SK-N-SH (cell line): ENCODE measurements around the gene SEMA3A. TPM values are rescaled to one million over a fixed set of nuclear protein-coding genes. Genes with fewer than 3 reads are reported as not detected.

ENCODE experiments used
- CTCF ChIA-PET: fragments of 300-600, 350-600 bp; formaldehyde crosslinking; extraction: SDS; loops from one replicate; lab custom pipeline; 2021; lab: Yijun Ruan, JAX
- POLR2A ChIA-PET: fragments of 350-600 bp; sonication (Branson Sonifier 250); formaldehyde crosslinking; extraction: SDS; loops from one replicate; lab custom pipeline; 2020; ENCODE audit warnings: antibody characterized with exemption, inconsistent platforms; lab: Yijun Ruan, JAX
- DNase-seq: peaks from one replicate; pipeline ENCODE4 v3.0.0; 2012
- H2AFZ ChIP-seq: fragments of 200-600 bp; sonication (generic); 2 replicates; pipeline ENCODE4 v1.8.1; 2016; ENCODE audit warnings: antibody characterized with exemption, mild to moderate bottlenecking, low read depth
- H3F3A ChIP-seq: fragments of 200-600 bp; sonication (generic); replicated peaks from 2 replicates; pipeline ENCODE3; 2016; ENCODE audit warnings: antibody characterized with exemption, mild to moderate bottlenecking; ENCODE audit not compliant: insufficient read depth
- H3K27ac ChIP-seq, 2 experiments: fragments of 200-500 bp in 1 of 2; fragments of 200-600 bp in 1 of 2; sonication (Bioruptor generic) in 1 of 2; sonication (generic), shearing (Covaris generic) in 1 of 2; 2 replicates each; pipeline versions ENCODE4 v1.5.1 to v1.6.1; 2014 to 2016; ENCODE audit warnings: low read depth in 2 of 2, inconsistent platforms in 1 of 2, low read length in 1 of 2, mild to moderate bottlenecking in 1 of 2, mixed read lengths in 1 of 2
- H3K27me3 ChIP-seq: fragments of 200-600 bp; sonication (generic), shearing (Covaris generic); 2 replicates; pipeline ENCODE4 v1.6.1; 2016; ENCODE audit warnings: mixed run types; ENCODE audit not compliant: insufficient read depth
- H3K36me3 ChIP-seq, 2 experiments: fragments of 200-500 bp in 1 of 2; fragments of 200-600 bp in 1 of 2; sonication (Bioruptor generic) in 1 of 2; sonication (generic) in 1 of 2; replicated peaks in 1 of 2; 2 replicates each; pipeline versions ENCODE3 to v1.5.1; 2014 to 2016; ENCODE audit warnings: low read length in 1 of 2, mild to moderate bottlenecking in 1 of 2; ENCODE audit not compliant: insufficient read depth in 2 of 2, control insufficient read depth in 1 of 2
- H3K4me1 ChIP-seq, 2 experiments: fragments of 200-500 bp in 1 of 2; fragments of 200-600 bp in 1 of 2; sonication (Bioruptor generic) in 1 of 2; sonication (generic), shearing (Covaris generic) in 1 of 2; 2 replicates each; pipeline versions ENCODE4 v1.5.1 to v1.6.1; 2014 to 2016; ENCODE audit warnings: low read depth in 1 of 2, low read length in 1 of 2, mixed run types in 1 of 2; ENCODE audit not compliant: insufficient read depth in 2 of 2, control insufficient read depth in 1 of 2
- H3K4me2 ChIP-seq: fragments of 200-600 bp; sonication (generic), shearing (Covaris generic); 2 replicates; pipeline ENCODE4 v1.6.1; 2017; ENCODE audit warnings: mixed run types
- H3K4me3 ChIP-seq, 2 experiments: fragments of 200-500 bp in 1 of 2; fragments of 200-600 bp in 1 of 2; sonication (Bioruptor generic) in 1 of 2; sonication (generic), shearing (Covaris generic) in 1 of 2; 2 replicates each; pipeline versions ENCODE4 v1.5.1 to v1.8.1; 2014 to 2016; ENCODE audit warnings: low read depth in 2 of 2, inconsistent platforms in 1 of 2, low read length in 1 of 2, mild to moderate bottlenecking in 1 of 2, mixed read lengths in 1 of 2, moderate library complexity in 1 of 2
- H3K79me2 ChIP-seq: fragments of 200-600 bp; sonication (generic); 2 replicates; pipeline ENCODE4 v1.8.1; 2017; ENCODE audit warnings: mild to moderate bottlenecking; ENCODE audit not compliant: insufficient read depth
- H3K9ac ChIP-seq: fragments of 200-600 bp; sonication (generic); 2 replicates; pipeline ENCODE4 v1.6.1; 2017; ENCODE audit warnings: mixed run types
- H3K9me2 ChIP-seq: fragments of 200-600 bp; sonication (generic); 2 replicates; pipeline ENCODE4 v1.6.1; 2017; ENCODE audit warnings: mixed run types
- H3K9me3 ChIP-seq: fragments of 200-600 bp; sonication (generic); 2 replicates; pipeline ENCODE4 v1.6.1; 2017; ENCODE audit warnings: mixed run types, mild to moderate bottlenecking, moderate library complexity
- H4K20me1 ChIP-seq: fragments of 200-600 bp; sonication (generic); 2 replicates; pipeline ENCODE4 v1.6.1; 2017; ENCODE audit warnings: mild to moderate bottlenecking, mixed run types; ENCODE audit not compliant: insufficient read depth
- ELF1 ChIP-seq: IDR thresholded peaks from 2 replicates; pipeline ENCODE4 v1.4.0; 2012
- FOSL2 ChIP-seq: IDR thresholded peaks from 2 replicates; pipeline ENCODE4 v1.4.0; 2012; ENCODE audit warnings: low read depth, mild to moderate bottlenecking, moderate library complexity, borderline replicate concordance
- FOXM1 ChIP-seq: IDR thresholded peaks from 2 replicates; pipeline ENCODE4 v1.4.0; 2012; ENCODE audit warnings: low read depth, mild to moderate bottlenecking
- JUND ChIP-seq: IDR thresholded peaks from 2 replicates; pipeline ENCODE4 v1.4.0; 2012
- MXI1 ChIP-seq: IDR thresholded peaks from 2 replicates; pipeline ENCODE4 v1.6.1; 2012; ENCODE audit warnings: mild to moderate bottlenecking, low read depth, low read length, improper control_type of control experiment
- POLR2AphosphoS5 ChIP-seq: IDR thresholded peaks from 2 replicates; pipeline ENCODE4 v1.6.1; 2012; ENCODE audit warnings: low read depth, low read length
- RAD21 ChIP-seq: IDR thresholded peaks from 2 replicates; pipeline ENCODE4 v1.6.1; 2012; ENCODE audit warnings: mild to moderate bottlenecking, low read length
- RXRA ChIP-seq: IDR thresholded peaks from 2 replicates; pipeline ENCODE4 v1.4.0; 2012; ENCODE audit warnings: low read depth, mild to moderate bottlenecking, borderline replicate concordance
- SMC3 ChIP-seq: IDR thresholded peaks from 2 replicates; pipeline ENCODE4 v1.6.1; 2012; ENCODE audit warnings: low read depth, low read length, improper control_type of control experiment
- TAF1 ChIP-seq: IDR thresholded peaks from 2 replicates; pipeline ENCODE4 v1.6.1; 2012; ENCODE audit warnings: low read depth, mild to moderate bottlenecking, low read length, moderate library complexity, borderline replicate concordance
- TCF12 ChIP-seq: IDR thresholded peaks from 2 replicates; pipeline ENCODE4 v1.4.0; 2012
- YY1 ChIP-seq: IDR thresholded peaks from 2 replicates; pipeline ENCODE4 v1.4.0; 2012; ENCODE audit warnings: low read depth, mild to moderate bottlenecking
- WGBS: methylation state at CpG from one replicate; pipeline ENCODE4 v1.1.6; 2017; ENCODE audit warnings: low lambda C conversion rate; 5-methylcytosine and 5-hydroxymethylcytosine counted together
- polyA plus RNA-seq, 3 experiments: library from polyadenylated mRNA; depleted of rRNA; stranded (reverse); fragments of >200 nt; gene quantifications; 2 replicates each; pipeline ENCODE4 v1.2.3, GENCODE V29; 2012
- TF ChIP-seq, protein P1 (sequence below): fragments of 150-350 bp; IDR thresholded peaks from 2 replicates; pipeline ENCODE4 v1.6.1; 2017; ENCODE audit warnings: antibody characterized with exemption, low read length, low read depth, borderline replicate concordance
- TF ChIP-seq, protein P2 (sequence below): fragments of 200-600 bp; sonication (generic); IDR thresholded peaks from 2 replicates; pipeline ENCODE4 v1.6.1; 2017; ENCODE audit warnings: antibody characterized with exemption, mild to moderate bottlenecking, moderate library complexity
- TF ChIP-seq, protein P3 (sequence below): IDR thresholded peaks from 2 replicates; pipeline ENCODE4 v1.6.1; 2012; ENCODE audit warnings: mild to moderate bottlenecking, low read depth, low read length, moderate library complexity

Gene SEMA3A
- polyA plus RNA-seq, 1 of the 3 experiments (the other 2 are of a cell fraction): 15.9 TPM

DNA sequence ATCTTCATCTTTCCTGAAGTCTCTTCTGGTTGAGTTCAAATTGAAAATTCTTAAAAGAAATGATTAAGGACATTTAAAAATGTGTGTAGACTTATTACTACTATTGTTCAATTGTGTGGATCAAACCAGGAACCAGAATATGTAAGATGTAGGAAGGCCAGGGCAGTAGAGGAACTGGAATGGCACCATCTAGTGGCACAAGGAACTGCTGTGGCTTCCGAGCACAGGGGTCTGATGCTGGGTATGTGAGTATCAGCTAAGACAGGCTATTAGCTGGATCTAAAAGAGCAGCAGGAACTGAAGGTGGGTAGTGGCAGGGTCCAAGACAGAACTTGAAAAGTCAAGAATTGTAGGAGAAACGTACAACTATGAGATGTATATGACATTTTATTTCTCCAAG is 247.3 kb downstream of the SEMA3A start:
- H3K36me3 ChIP-seq: no peaks in the 10 kb centered on the region
- H3K9ac ChIP-seq: no peak overlapping the region
- no peak overlapping the region for H3K4me2 ChIP-seq
- TF ChIP-seq JUND (no peak), RXRA (no peak), TAF1 (no peak), ELF1 (no peak), MXI1 (no peak), SMC3 (peak; percentile 30; the same call in 1 of the 2 replicates), YY1 (no peak), TCF12 (no peak), FOSL2 (no peak), RAD21 (peak; percentile 51), FOXM1 (no peak), POLR2AphosphoS5 (no peak)
- TF ChIP-seq, protein P1, sequence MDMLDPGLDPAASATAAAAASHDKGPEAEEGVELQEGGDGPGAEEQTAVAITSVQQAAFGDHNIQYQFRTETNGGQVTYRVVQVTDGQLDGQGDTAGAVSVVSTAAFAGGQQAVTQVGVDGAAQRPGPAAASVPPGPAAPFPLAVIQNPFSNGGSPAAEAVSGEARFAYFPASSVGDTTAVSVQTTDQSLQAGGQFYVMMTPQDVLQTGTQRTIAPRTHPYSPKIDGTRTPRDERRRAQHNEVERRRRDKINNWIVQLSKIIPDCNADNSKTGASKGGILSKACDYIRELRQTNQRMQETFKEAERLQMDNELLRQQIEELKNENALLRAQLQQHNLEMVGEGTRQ: no peak
- TF ChIP-seq, protein P2, sequence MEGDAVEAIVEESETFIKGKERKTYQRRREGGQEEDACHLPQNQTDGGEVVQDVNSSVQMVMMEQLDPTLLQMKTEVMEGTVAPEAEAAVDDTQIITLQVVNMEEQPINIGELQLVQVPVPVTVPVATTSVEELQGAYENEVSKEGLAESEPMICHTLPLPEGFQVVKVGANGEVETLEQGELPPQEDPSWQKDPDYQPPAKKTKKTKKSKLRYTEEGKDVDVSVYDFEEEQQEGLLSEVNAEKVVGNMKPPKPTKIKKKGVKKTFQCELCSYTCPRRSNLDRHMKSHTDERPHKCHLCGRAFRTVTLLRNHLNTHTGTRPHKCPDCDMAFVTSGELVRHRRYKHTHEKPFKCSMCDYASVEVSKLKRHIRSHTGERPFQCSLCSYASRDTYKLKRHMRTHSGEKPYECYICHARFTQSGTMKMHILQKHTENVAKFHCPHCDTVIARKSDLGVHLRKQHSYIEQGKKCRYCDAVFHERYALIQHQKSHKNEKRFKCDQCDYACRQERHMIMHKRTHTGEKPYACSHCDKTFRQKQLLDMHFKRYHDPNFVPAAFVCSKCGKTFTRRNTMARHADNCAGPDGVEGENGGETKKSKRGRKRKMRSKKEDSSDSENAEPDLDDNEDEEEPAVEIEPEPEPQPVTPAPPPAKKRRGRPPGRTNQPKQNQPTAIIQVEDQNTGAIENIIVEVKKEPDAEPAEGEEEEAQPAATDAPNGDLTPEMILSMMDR: peak; percentile 61
- TF ChIP-seq, protein P3, sequence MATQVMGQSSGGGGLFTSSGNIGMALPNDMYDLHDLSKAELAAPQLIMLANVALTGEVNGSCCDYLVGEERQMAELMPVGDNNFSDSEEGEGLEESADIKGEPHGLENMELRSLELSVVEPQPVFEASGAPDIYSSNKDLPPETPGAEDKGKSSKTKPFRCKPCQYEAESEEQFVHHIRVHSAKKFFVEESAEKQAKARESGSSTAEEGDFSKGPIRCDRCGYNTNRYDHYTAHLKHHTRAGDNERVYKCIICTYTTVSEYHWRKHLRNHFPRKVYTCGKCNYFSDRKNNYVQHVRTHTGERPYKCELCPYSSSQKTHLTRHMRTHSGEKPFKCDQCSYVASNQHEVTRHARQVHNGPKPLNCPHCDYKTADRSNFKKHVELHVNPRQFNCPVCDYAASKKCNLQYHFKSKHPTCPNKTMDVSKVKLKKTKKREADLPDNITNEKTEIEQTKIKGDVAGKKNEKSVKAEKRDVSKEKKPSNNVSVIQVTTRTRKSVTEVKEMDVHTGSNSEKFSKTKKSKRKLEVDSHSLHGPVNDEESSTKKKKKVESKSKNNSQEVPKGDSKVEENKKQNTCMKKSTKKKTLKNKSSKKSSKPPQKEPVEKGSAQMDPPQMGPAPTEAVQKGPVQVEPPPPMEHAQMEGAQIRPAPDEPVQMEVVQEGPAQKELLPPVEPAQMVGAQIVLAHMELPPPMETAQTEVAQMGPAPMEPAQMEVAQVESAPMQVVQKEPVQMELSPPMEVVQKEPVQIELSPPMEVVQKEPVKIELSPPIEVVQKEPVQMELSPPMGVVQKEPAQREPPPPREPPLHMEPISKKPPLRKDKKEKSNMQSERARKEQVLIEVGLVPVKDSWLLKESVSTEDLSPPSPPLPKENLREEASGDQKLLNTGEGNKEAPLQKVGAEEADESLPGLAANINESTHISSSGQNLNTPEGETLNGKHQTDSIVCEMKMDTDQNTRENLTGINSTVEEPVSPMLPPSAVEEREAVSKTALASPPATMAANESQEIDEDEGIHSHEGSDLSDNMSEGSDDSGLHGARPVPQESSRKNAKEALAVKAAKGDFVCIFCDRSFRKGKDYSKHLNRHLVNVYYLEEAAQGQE: no peak
- ChIA-PET CTCF (interaction anchor here (0.7 to 5.8 kb wide), 12 partner anchors 10 to 1116 kb away, joined by 3 to 96 read pairs (median 3); no protein-coding TSS in a partner anchor), POLR2A (no interaction called here)
- 91% methylated on average over 2 of the region's 2 CpGs for WGBS
- no peaks in the 10 kb centered on the region for H3K4me1 ChIP-seq
- peak; percentile 38 for DNase-seq
- no peak overlapping the region for H3K27ac ChIP-seq
- no peaks in the 10 kb centered on the region for H3K27me3 ChIP-seq
- no peak overlapping the region; the same call in 1 of the 2 replicates for H2AFZ ChIP-seq
- H3K9me3 ChIP-seq: no peaks in the 10 kb centered on the region
- no peaks in the 10 kb centered on the region for H3F3A ChIP-seq
- no peaks in the 10 kb centered on the region for H3K79me2 ChIP-seq
- no peaks in the 10 kb centered on the region for H3K9me2 ChIP-seq
- no peak overlapping the region for H3K4me3 ChIP-seq
- H4K20me1 ChIP-seq: no peaks in the 10 kb centered on the region
